ENCODE results near the gene BTN1A1. TPM values are rescaled to one million over a fixed set of nuclear protein-coding genes. Genes with fewer than 3 reads are reported as not detected.
A peak's percentile ranks its signal among the peaks of the same experiment; 100 is the strongest.

The BTN1A1 gene
- total and polyA plus RNA-seq, 8 donors: not detected

- WGBS, 5 donors: 62 to 70% (median 70%) methylated on average over 5 of the region's 5 CpGs
- no peak overlapping the region for H3K27ac ChIP-seq
- no peak overlapping the region for H3K4me3 ChIP-seq
- intact Hi-C loops (cut with DNase I; ENCODE audit: low total_unique reads): no loop called here
- no peak for TF ChIP-seq CTCF (IDR thresholded peaks at IDR 0.05)
- TF ChIP-seq POLR2AphosphoS5 (IDR thresholded peaks at IDR 0.05): no peak
- no peak for TF ChIP-seq EP300 (IDR thresholded peaks at IDR 0.05)
- no peak for TF ChIP-seq POLR2A (IDR thresholded peaks at IDR 0.05)
- H3K4me1 ChIP-seq: no peaks in the 10 kb centered on the region
- no peaks in the 10 kb centered on the region for H3K36me3 ChIP-seq
- H3K27me3 ChIP-seq: peaks cover 0 to 6% (median 0%) of the 10 kb centered on the region in 3 donors
- DNase-seq: no peak
- peaks cover 0 to 8% (median 2%) of the 10 kb centered on the region in 4 donors for H3K9me3 ChIP-seq
Observed at GRCh38 chr6:26491604-26492003, 8.5 kb upstream of the BTN1A1 start.

- no peaks in the 10 kb centered on the region for H3K4me1 ChIP-seq
- H3K9me3 ChIP-seq: no peaks in the 10 kb centered on the region
- intact Hi-C loops (cut with DNase I; ENCODE audit: low total_unique reads): no loop called here
- H3K27ac ChIP-seq: no peak overlapping the region
- 79 to 90% (median 82%) methylated on average over 2 of the region's 2 CpGs for whole genome bisulfite sequencing, 5 donors
- peaks cover 0 to 6% (median 0%) of the 10 kb centered on the region in 3 donors for H3K27me3 ChIP-seq
- no peak overlapping the region for H3K4me3 ChIP-seq
- TF ChIP-seq CTCF (IDR thresholded peaks at IDR 0.05) (no peak), POLR2A (IDR thresholded peaks at IDR 0.05) (no peak), POLR2AphosphoS5 (IDR thresholded peaks at IDR 0.05) (no peak), EP300 (IDR thresholded peaks at IDR 0.05) (no peak)
- peak in 1 of 2 donors; percentile 29 for DNase-seq
- H3K36me3 ChIP-seq: no peaks in the 10 kb centered on the region
Observed at GRCh38 chr6:26493258-26493657, 6.8 kb upstream of the BTN1A1 start.

DNA sequence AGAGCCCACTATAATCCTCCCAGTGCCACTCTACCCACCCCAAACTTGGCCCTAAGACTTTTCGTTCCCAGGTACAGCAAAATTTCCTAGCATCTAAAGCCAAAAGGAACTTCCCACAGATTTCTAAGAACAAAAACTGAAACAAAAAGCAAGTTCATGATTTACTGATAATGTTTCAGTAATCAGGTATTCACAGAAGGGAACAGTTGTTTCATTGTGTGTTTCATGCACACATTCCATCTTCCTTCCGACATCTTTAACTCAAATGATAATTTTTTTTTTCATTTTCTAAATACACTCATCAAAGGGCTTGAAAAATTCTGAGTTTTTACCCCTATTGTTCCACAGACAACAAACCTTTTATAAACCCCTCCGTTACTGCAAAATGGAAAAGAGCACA lies 6.0 kb upstream of the BTN1A1 start:
- Histone ChIP-seq H3K27me3 (peaks cover 0 to 6% (median 0%) of the 10 kb centered on the region in 3 donors), H3K36me3 (no peaks in the 10 kb centered on the region), H3K4me1 (no peaks in the 10 kb centered on the region), H3K27ac (no peak overlapping the region), H3K4me3 (no peak overlapping the region), H3K9me3 (no peaks in the 10 kb centered on the region)
- intact Hi-C loops (cut with DNase I; ENCODE audit: low total_unique reads): no loop called here
- no peak for DNase-seq
- no peak for TF ChIP-seq CTCF (IDR thresholded peaks at IDR 0.05)
- no peak for TF ChIP-seq POLR2AphosphoS5 (IDR thresholded peaks at IDR 0.05)
- no peak for TF ChIP-seq POLR2A (IDR thresholded peaks at IDR 0.05)
- no peak for TF ChIP-seq EP300 (IDR thresholded peaks at IDR 0.05)
- WGBS, 5 donors: 49 to 69% (median 60%) methylated on average over 3 of the region's 3 CpGs

GRCh38 chr6:26495281-26495680 lies 4.8 kb upstream of the BTN1A1 start:
- no peak for DNase-seq
- Histone ChIP-seq H3K36me3 (no peaks in the 10 kb centered on the region), H3K27ac (no peak overlapping the region), H3K9me3 (no peaks in the 10 kb centered on the region), H3K4me3 (no peak overlapping the region), H3K4me1 (no peaks in the 10 kb centered on the region), H3K27me3 (peaks cover 0 to 8% (median 0%) of the 10 kb centered on the region in 3 donors)
- intact Hi-C loops (cut with DNase I; ENCODE audit: low total_unique reads): no loop called here
- WGBS, 5 donors: 56 to 89% (median 64%) methylated on average over 1 of the region's 1 CpG
- TF ChIP-seq EP300 (IDR thresholded peaks at IDR 0.05) (no peak), CTCF (IDR thresholded peaks at IDR 0.05) (no peak), POLR2AphosphoS5 (IDR thresholded peaks at IDR 0.05) (no peak), POLR2A (IDR thresholded peaks at IDR 0.05) (no peak)
